ENCODE measurements around the gene LDHAL6A.

- TF ChIP-seq CTCF (IDR thresholded peaks at IDR 0.05) (no peak), POLR2A (IDR thresholded peaks at IDR 0.05) (no peak)
These were observed 2.7 kb upstream of the LDHAL6A start for GRCh38 chr11:18452927-18453326.
